IMR-90 (cell line): ENCODE measurements around the gene SLC4A2. TPM values are rescaled to one million over a fixed set of nuclear protein-coding genes. Genes with fewer than 3 reads are reported as not detected.

Experiments
- ATAC-seq: fragments of 200-7000 bp; cut with Tn5 transposase; 2 replicates; pipeline ENCODE4 v1.9.1; 2020; ENCODE audit warnings: low read depth, mild to moderate bottlenecking, moderate library complexity
- BruUV-seq: library from RNA; stranded (reverse); fragments of 400-500 nt; replicated peaks from 2 replicates; lab custom pipeline; 2021; lab: Mats Ljungman, UMichigan
- CTCF ChIA-PET: fragments of 300-600 bp; formaldehyde crosslinking; extraction: SDS; loops from one replicate; lab custom pipeline; 2021; ENCODE audit warnings: antibody characterized with exemption; lab: Yijun Ruan, JAX
- POLR2A ChIA-PET: fragments of 300-600 bp; sonication (Branson Sonifier 250); formaldehyde crosslinking; loops from one replicate; lab custom pipeline; 2022; ENCODE audit warnings: antibody characterized with exemption; ENCODE audit not compliant: unreplicated experiment; lab: Charles Lee
- DNase-seq: peaks from one replicate; pipeline ENCODE4 v3.0.0; 2013
- H2AFZ ChIP-seq: replicated peaks from 2 replicates; pipeline ENCODE3; 2013; ENCODE audit warnings: low read length, mild to moderate bottlenecking; ENCODE audit not compliant: poor library complexity
- H2AK5ac ChIP-seq: 2 replicates; pipeline ENCODE4 v1.6.1; 2013; ENCODE audit warnings: low read depth, low read length, inconsistent platforms
- H2AK9ac ChIP-seq: replicated peaks from 2 replicates; pipeline ENCODE3; 2013; ENCODE audit warnings: mild to moderate bottlenecking, low read depth, low read length, moderate library complexity; ENCODE audit not compliant: poor library complexity
- H2BK120ac ChIP-seq: 2 replicates; pipeline ENCODE4 v1.6.1; 2013; ENCODE audit warnings: low read depth, low read length, inconsistent platforms
- H2BK15ac ChIP-seq: 3 replicates; pipeline ENCODE4 v1.6.1; 2013; ENCODE audit warnings: low read depth, low read length, inconsistent platforms
- H2BK20ac ChIP-seq: 2 replicates; pipeline ENCODE4 v1.6.1; 2013; ENCODE audit warnings: low read depth, mild to moderate bottlenecking, inconsistent platforms, low read length, moderate library complexity
- H2BK5ac ChIP-seq: 2 replicates; pipeline ENCODE4 v1.6.1; 2013; ENCODE audit warnings: mild to moderate bottlenecking, low read depth, low read length, inconsistent platforms; ENCODE audit not compliant: poor library complexity, severe bottlenecking
- H3K14ac ChIP-seq: replicated peaks from 2 replicates; pipeline ENCODE4 v1.6.1; 2013; ENCODE audit warnings: low read depth, low read length, inconsistent platforms
- H3K18ac ChIP-seq: 2 replicates; pipeline ENCODE4 v1.6.1; 2013; ENCODE audit warnings: low read depth, low read length, control low read depth
- H3K23ac ChIP-seq: 2 replicates; pipeline ENCODE4 v1.6.1; 2013; ENCODE audit warnings: low read depth, low read length, inconsistent platforms
- H3K27ac ChIP-seq: 2 replicates; pipeline ENCODE4 v1.5.1; 2013; ENCODE audit warnings: mild to moderate bottlenecking, control low read depth, low read length; ENCODE audit not compliant: insufficient read depth
- H3K27me3 ChIP-seq: 2 replicates; pipeline ENCODE4 v1.6.1; 2013; ENCODE audit warnings: low read length; ENCODE audit not compliant: control insufficient read depth, insufficient read depth
- H3K36me3 ChIP-seq: 2 replicates; pipeline ENCODE4 v1.6.1; 2013; ENCODE audit warnings: low read length, mixed read lengths; ENCODE audit not compliant: control insufficient read depth, insufficient read depth
- H3K4ac ChIP-seq: 2 replicates; pipeline ENCODE4 v1.6.1; 2013; ENCODE audit warnings: low read depth, low read length, inconsistent platforms
- H3K4me1 ChIP-seq: 2 replicates; pipeline ENCODE4 v1.6.1; 2013; ENCODE audit warnings: low read length, mixed read lengths; ENCODE audit not compliant: control insufficient read depth, insufficient read depth
- H3K4me2 ChIP-seq: 2 replicates; pipeline ENCODE4 v1.6.1; 2013; ENCODE audit warnings: low read depth, mild to moderate bottlenecking, control low read depth, low read length, moderate library complexity
- H3K4me3 ChIP-seq: 2 replicates; pipeline ENCODE4 v1.5.1; 2013; ENCODE audit warnings: low read depth, mild to moderate bottlenecking, control low read depth, low read length, moderate library complexity; ENCODE audit not compliant: insufficient read depth
- H3K56ac ChIP-seq: 2 replicates; pipeline ENCODE4 v1.6.1; 2013; ENCODE audit warnings: low read length, inconsistent platforms; ENCODE audit not compliant: insufficient read depth; ENCODE audit errors: extremely low read depth
- H3K79me1 ChIP-seq, 2 experiments: 2 replicates each; pipeline ENCODE4 v1.6.1; 2013; ENCODE audit warnings: low read length in 2 of 2, inconsistent platforms in 1 of 2, low read depth in 1 of 2
- H3K9ac ChIP-seq: 2 replicates; pipeline ENCODE4 v1.6.1; 2013; ENCODE audit warnings: low read depth, low read length, control low read depth
- H3K9me1 ChIP-seq: 2 replicates; pipeline ENCODE4 v1.6.1; 2013; ENCODE audit warnings: low read length, inconsistent platforms; ENCODE audit not compliant: insufficient read depth
- H3K9me3 ChIP-seq: 2 replicates; pipeline ENCODE4 v1.6.1; 2013; ENCODE audit warnings: low read length; ENCODE audit not compliant: control insufficient read depth, insufficient read depth
- H4K20me1 ChIP-seq: 2 replicates; pipeline ENCODE4 v1.6.1; 2013; ENCODE audit warnings: low read length, inconsistent platforms; ENCODE audit not compliant: insufficient read depth
- H4K5ac ChIP-seq: 2 replicates; pipeline ENCODE4 v1.6.1; 2013; ENCODE audit warnings: mild to moderate bottlenecking, low read depth, low read length, control low read depth
- H4K8ac ChIP-seq, 2 experiments: 2 replicates each; pipeline ENCODE4 v1.6.1; 2013; ENCODE audit warnings: low read depth in 2 of 2, low read length in 2 of 2, control low read depth in 1 of 2, inconsistent platforms in 1 of 2
- H4K91ac ChIP-seq: 2 replicates; pipeline ENCODE4 v1.6.1; 2013; ENCODE audit warnings: low read depth, low read length, inconsistent platforms; ENCODE audit not compliant: insufficient read depth
- CEBPB ChIP-seq: IDR thresholded peaks from 2 replicates; pipeline ENCODE4 v1.6.1; 2012; ENCODE audit warnings: low read depth, low read length, improper control_type of control experiment
- MAFK ChIP-seq: IDR thresholded peaks from 2 replicates; pipeline ENCODE4 v1.6.1; 2012; ENCODE audit warnings: low read depth, low read length, improper control_type of control experiment
- NFE2L2 ChIP-seq: fragments of 150-350 bp; IDR thresholded peaks from 2 replicates; pipeline ENCODE4 v1.6.1; 2016; ENCODE audit warnings: low read depth, mild to moderate bottlenecking, low read length
- RCOR1 ChIP-seq: IDR thresholded peaks from 2 replicates; pipeline ENCODE4 v1.6.1; 2012; ENCODE audit warnings: mild to moderate bottlenecking, low read length, improper control_type of control experiment; ENCODE audit not compliant: insufficient replicate concordance
- WGBS, 2 experiments: methylation state at CpG; one replicate each; pipeline versions ENCODE4 v1.1.5 to v1.1.7; 2013; ENCODE audit warnings: missing lambda C conversion rate in 2 of 2; ENCODE audit not compliant: insufficient read length in 1 of 2; ENCODE audit errors: extremely low coverage in 2 of 2; 5-methylcytosine and 5-hydroxymethylcytosine counted together
- dilution Hi-C: fragments of 300-500 bp; cut with HindIII; formaldehyde crosslinking; loops from one replicate; pipeline ENCODE4 v1.14.3; 2018; ENCODE audit warnings: low sequenced_read_pairs; ENCODE audit not compliant: unreplicated experiment
- in situ Hi-C: fragments of 300-500 bp; cut with MboI; formaldehyde crosslinking; loops from 3 replicates; pipeline ENCODE4 v1.14.3; 2019; ENCODE audit warnings: low sequenced_read_pairs, inconsistent platforms, mixed read lengths
- intact Hi-C: fragments of 100-400 bp; cut with micrococcal nuclease; formaldehyde crosslinking; loops from 2 replicates; pipeline ENCODE4 v1.10.0; 2022
- polyA plus RNA-seq, 3 experiments: library from polyadenylated mRNA; depleted of rRNA; stranded (reverse); fragments of >200 nt; gene quantifications; 2 replicates each; pipeline ENCODE4 v1.2.3, GENCODE V29; 2012; ENCODE audit warnings: low replicate concordance in 1 of 3
- total RNA-seq: library from RNA; depleted of rRNA; stranded (reverse); fragments of >200 nt; gene quantifications from 2 replicates; pipeline ENCODE4 v1.2.3, GENCODE V29; 2012
- TF ChIP-seq, protein P1 (sequence below): fragments of 150-350 bp; IDR thresholded peaks from 2 replicates; pipeline ENCODE4 v1.6.1; 2017; ENCODE audit warnings: mild to moderate bottlenecking, antibody characterized with exemption, low read length, low read depth

SLC4A2 gene
- total and polyA plus RNA-seq, 2 of the 4 experiments (the other 2 are of a cell fraction): 29.6 to 91.0 TPM

DNA sequence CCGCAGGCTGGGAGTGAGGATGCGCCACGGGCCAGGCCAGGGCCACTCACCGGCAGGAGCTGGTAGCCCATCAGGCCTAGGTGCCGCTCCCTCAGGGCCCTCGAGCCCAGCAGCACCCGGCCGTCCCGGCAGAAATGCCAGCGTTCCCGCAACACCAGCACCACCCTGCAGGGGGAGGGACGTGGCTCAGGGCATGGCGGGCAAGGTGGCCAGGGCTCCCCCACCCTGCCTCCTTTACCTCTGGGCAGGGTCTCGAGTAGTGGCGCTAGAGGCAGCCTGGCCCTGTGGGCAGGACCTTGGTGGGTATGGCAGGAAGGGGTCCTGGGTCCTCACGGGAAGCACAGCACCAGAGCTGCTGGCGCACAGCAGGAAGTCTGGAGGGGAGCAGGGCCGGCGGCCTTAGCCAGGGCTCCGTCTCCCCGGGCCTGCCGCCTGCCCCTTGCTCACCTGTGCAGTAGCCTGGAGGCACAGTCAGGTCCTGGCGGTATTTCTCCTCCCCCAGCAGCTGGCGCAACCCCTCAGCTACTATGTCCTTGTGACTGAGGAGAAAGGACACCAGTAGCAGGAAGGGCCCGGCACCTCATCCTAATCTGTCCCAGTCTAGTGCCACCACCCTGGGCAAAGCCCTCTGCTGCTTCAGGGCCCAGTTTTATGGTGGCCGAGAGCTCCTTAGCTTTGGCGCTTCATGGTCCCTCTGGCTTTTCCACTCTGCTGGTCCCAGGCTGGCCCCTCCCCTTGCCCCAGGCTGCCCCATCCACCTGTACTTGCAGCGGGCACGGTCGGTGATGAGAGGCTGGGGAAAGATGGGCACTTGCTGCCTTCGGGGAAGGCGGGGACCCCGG lies 17.7 kb downstream of the SLC4A2 start (continued):
- no peak for TF ChIP-seq RCOR1

DNA sequence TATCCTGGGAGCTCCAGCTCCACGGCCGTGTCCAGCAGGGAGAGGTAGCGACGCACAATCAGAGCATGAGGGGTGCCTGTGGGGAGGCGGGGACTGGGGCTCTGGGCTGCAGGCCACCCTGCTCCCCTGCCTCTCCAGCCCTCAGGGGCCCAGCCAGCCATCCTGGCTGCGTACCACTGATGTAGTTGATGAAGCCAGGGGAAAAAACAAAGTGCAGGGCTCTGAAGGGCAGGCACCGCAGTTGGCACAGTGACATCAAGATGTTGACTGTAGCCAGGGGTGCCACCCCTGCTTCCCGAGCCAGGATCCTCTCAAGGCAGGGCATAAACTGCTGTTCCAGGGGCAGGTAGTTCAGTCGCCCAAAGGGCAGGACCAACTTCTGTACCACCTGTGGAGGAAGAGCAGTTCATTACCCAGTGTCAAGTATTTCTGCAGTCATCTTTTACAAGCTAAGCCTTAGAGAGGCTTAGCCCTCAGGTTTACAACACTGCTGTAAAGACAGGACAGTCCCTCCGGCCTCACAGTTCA lies 18.4 kb downstream of the SLC4A2 start:
- peaks cover 46% of the 10 kb centered on the region for H3K36me3 ChIP-seq
- H3K4me1 ChIP-seq: peaks cover 21% of the 10 kb centered on the region
- H2BK120ac ChIP-seq: no peak overlapping the region
- no peak for DNase-seq
- no peaks in the 10 kb centered on the region for H3K27me3 ChIP-seq
- H2BK15ac ChIP-seq: no peak overlapping the region
- H2BK20ac ChIP-seq: no peak overlapping the region
- ChIA-PET POLR2A (interaction anchor here (0.6 kb wide), 1 partner anchor 16 kb away, joined by 5 read pairs; no protein-coding TSS in a partner anchor), CTCF (no interaction called here)
- H3K23ac ChIP-seq: no peak overlapping the region
- H3K56ac ChIP-seq: no peak overlapping the region
- no peak for ATAC-seq
- peaks cover 16 to 70% of the 10 kb centered on the region in 2 experiments; a peak in 3 of 4 replicates for H3K79me1 ChIP-seq
- no peak overlapping the region for H4K8ac ChIP-seq
- no peak overlapping the region for H3K9ac ChIP-seq
- peaks cover 22% of the 10 kb centered on the region for H4K20me1 ChIP-seq
- 20% methylated on average over 1 of the region's 10 CpGs; no CpG with 5 or more reads in 1 of the 2 experiments for WGBS, 2 experiments
- H4K5ac ChIP-seq: no peak overlapping the region
- no peak overlapping the region for H2AFZ ChIP-seq
- no peaks in the 10 kb centered on the region for H3K9me1 ChIP-seq
- intact Hi-C loops (no loop called here), dilution Hi-C loops (no loop called here), in situ Hi-C loops (no loop called here)
- H3K4ac ChIP-seq: no peak overlapping the region
- H4K91ac ChIP-seq: no peak overlapping the region
- H2AK5ac ChIP-seq: no peak overlapping the region
- no peak overlapping the region for H3K14ac ChIP-seq
- BruUV-seq: no TSS peak
- peak overlapping the region; percentile 56 for H2AK9ac ChIP-seq
- H3K18ac ChIP-seq: no peak overlapping the region
- no peak overlapping the region for H3K4me3 ChIP-seq
- H3K4me2 ChIP-seq: no peak overlapping the region
- TF ChIP-seq, protein P1, sequence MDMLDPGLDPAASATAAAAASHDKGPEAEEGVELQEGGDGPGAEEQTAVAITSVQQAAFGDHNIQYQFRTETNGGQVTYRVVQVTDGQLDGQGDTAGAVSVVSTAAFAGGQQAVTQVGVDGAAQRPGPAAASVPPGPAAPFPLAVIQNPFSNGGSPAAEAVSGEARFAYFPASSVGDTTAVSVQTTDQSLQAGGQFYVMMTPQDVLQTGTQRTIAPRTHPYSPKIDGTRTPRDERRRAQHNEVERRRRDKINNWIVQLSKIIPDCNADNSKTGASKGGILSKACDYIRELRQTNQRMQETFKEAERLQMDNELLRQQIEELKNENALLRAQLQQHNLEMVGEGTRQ: no peak
- TF ChIP-seq MAFK (no peak), CEBPB (no peak), NFE2L2 (no peak)
- H2BK5ac ChIP-seq: no peak overlapping the region
- H3K9me3 ChIP-seq: no peaks in the 10 kb centered on the region
- H3K27ac ChIP-seq: no peak overlapping the region
